DOHH2 (cell line): ENCODE data around the gene UQCRFS1.

Experiments
- H3F3A ChIP-seq: fragments of 200-600 bp; sonication (generic), shearing (Covaris generic); 2 replicates; pipeline ENCODE4 v1.6.0; 2016; ENCODE audit warnings: antibody characterized with exemption, mild to moderate bottlenecking; ENCODE audit not compliant: control insufficient read depth, insufficient read depth
- H3K27ac ChIP-seq: fragments of 200-600 bp; sonication (generic); 2 replicates; pipeline ENCODE4 v1.5.1; 2014; ENCODE audit warnings: low read depth, mild to moderate bottlenecking, low read length, moderate library complexity
- H3K27me3 ChIP-seq: fragments of 200-600 bp; sonication (generic); 2 replicates; pipeline ENCODE4 v1.6.1; 2014; ENCODE audit warnings: mild to moderate bottlenecking, low read length, mixed read lengths; ENCODE audit not compliant: control insufficient read depth
- H3K36me3 ChIP-seq: fragments of 200-600 bp; sonication (generic); 2 replicates; pipeline ENCODE4 v1.6.1; 2014; ENCODE audit warnings: mild to moderate bottlenecking, low read length, moderate library complexity, mixed read lengths; ENCODE audit not compliant: control insufficient read depth
- H3K4me1 ChIP-seq: fragments of 200-600 bp; sonication (generic); 2 replicates; pipeline ENCODE4 v1.6.1; 2014; ENCODE audit warnings: mild to moderate bottlenecking, low read length, mixed read lengths; ENCODE audit not compliant: control insufficient read depth
- H3K4me2 ChIP-seq: fragments of 200-600 bp; sonication (generic); 2 replicates; pipeline ENCODE4 v1.6.0; 2014; ENCODE audit warnings: mild to moderate bottlenecking, low read length, moderate library complexity
- H3K4me3 ChIP-seq: fragments of 200-600 bp; sonication (generic); 2 replicates; pipeline ENCODE4 v1.5.1; 2014; ENCODE audit warnings: mild to moderate bottlenecking, low read length, mixed read lengths
- H3K79me2 ChIP-seq: fragments of 200-600 bp; sonication (generic); 2 replicates; pipeline ENCODE4 v1.6.1; 2014; ENCODE audit warnings: mild to moderate bottlenecking, low read length, mixed read lengths; ENCODE audit not compliant: control insufficient read depth
- H3K9me2 ChIP-seq: fragments of 200-600 bp; sonication (generic); replicated peaks from 2 replicates; pipeline ENCODE4 v1.6.1; 2014; ENCODE audit warnings: mild to moderate bottlenecking, low read length, mixed read lengths; ENCODE audit not compliant: control insufficient read depth
- H3K9me3 ChIP-seq: fragments of 200-600 bp; sonication (generic); 2 replicates; pipeline ENCODE4 v1.6.1; 2014; ENCODE audit warnings: antibody characterized with exemption, low read length, mixed read lengths; ENCODE audit not compliant: control insufficient read depth, insufficient read depth
- H4K20me1 ChIP-seq: fragments of 200-600 bp; sonication (generic); 2 replicates; pipeline ENCODE4 v1.6.0; 2014; ENCODE audit warnings: low read depth, mild to moderate bottlenecking, antibody characterized with exemption, low read length, moderate library complexity; ENCODE audit not compliant: control insufficient read depth, insufficient read depth
- CTCF ChIP-seq: fragments of 200-600 bp; sonication (generic); IDR thresholded peaks from one replicate; pipeline ENCODE4 v1.5.1; 2014; ENCODE audit warnings: antibody characterized with exemption, mild to moderate bottlenecking, low read depth, low read length; ENCODE audit not compliant: poor library complexity, severe bottlenecking
- EZH2phosphoT487 ChIP-seq: fragments of 200-600 bp; sonication (generic); IDR thresholded peaks from 2 replicates; pipeline ENCODE4 v1.6.1; 2017; ENCODE audit warnings: borderline replicate concordance, mild to moderate bottlenecking, antibody characterized with exemption, low read length, moderate library complexity, mixed read lengths

The UQCRFS1 gene

GRCh38 chr19:29215322-29215845 lies 2.4 kb upstream of the UQCRFS1 start:
- Histone ChIP-seq H3K4me2 (no peak overlapping the region), H3K9me3 (no peaks in the 10 kb centered on the region), H3K4me3 (no peak overlapping the region), H3K27ac (no peak overlapping the region), H3K36me3 (peaks cover 19% of the 10 kb centered on the region), H3F3A (no peaks in the 10 kb centered on the region), H3K4me1 (peaks cover 16% of the 10 kb centered on the region), H4K20me1 (0 out of 2 replicates have a peak, but pooled peaks cover 8% of the 10 kb centered on the region), H3K27me3 (peaks cover 10% of the 10 kb centered on the region), H3K9me2 (no peaks in the 10 kb centered on the region), H3K79me2 (peaks cover 26% of the 10 kb centered on the region)
- TF ChIP-seq CTCF = no peak
- no peak for TF ChIP-seq EZH2phosphoT487

- Histone ChIP-seq H4K20me1 (0 out of 2 replicates have a peak, but pooled peaks cover 11% of the 10 kb centered on the region), H3K36me3 (peaks cover 27% of the 10 kb centered on the region), H3K9me2 (no peaks in the 10 kb centered on the region), H3K9me3 (no peaks in the 10 kb centered on the region), H3K27me3 (peaks cover 10% of the 10 kb centered on the region), H3K27ac (no peak overlapping the region), H3K4me2 (no peak overlapping the region), H3F3A (no peaks in the 10 kb centered on the region), H3K79me2 (peaks cover 36% of the 10 kb centered on the region), H3K4me3 (no peak overlapping the region), H3K4me1 (peaks cover 16% of the 10 kb centered on the region)
- no peak for TF ChIP-seq EZH2phosphoT487
- no peak for TF ChIP-seq CTCF
Observed at GRCh38 chr19:29214411-29214810, 1.5 kb upstream of the UQCRFS1 start.

GRCh38 chr19:29212356-29212647 lies 649 bp downstream of the UQCRFS1 start:
- peaks cover 16% of the 10 kb centered on the region for H3K4me1 ChIP-seq
- TF ChIP-seq CTCF = no peak
- TF ChIP-seq EZH2phosphoT487 = no peak
- peak overlapping the region; percentile 42 for H3K27ac ChIP-seq
- no peaks in the 10 kb centered on the region for H3K9me2 ChIP-seq
- H3K4me2 ChIP-seq = peak overlapping the region; percentile 91
- H3K79me2 ChIP-seq = peaks cover 56% of the 10 kb centered on the region
- H3F3A ChIP-seq = no peaks in the 10 kb centered on the region
- H3K27me3 ChIP-seq = no peaks in the 10 kb centered on the region
- H3K36me3 ChIP-seq = peaks cover 48% of the 10 kb centered on the region
- peak overlapping the region; percentile 79 for H3K4me3 ChIP-seq
- H4K20me1 ChIP-seq = peaks cover 21% of the 10 kb centered on the region
- no peaks in the 10 kb centered on the region for H3K9me3 ChIP-seq
